SK-N-SH (cell line): ENCODE data around the gene CEP112. TPM values are rescaled to one million over a fixed set of nuclear protein-coding genes. Genes with fewer than 3 reads are reported as not detected.

Source experiments
- CTCF ChIA-PET: fragments of 300-600, 350-600 bp; formaldehyde crosslinking; extraction: SDS; loops from one replicate; lab custom pipeline; 2021; lab: Yijun Ruan, JAX
- POLR2A ChIA-PET: fragments of 350-600 bp; sonication (Branson Sonifier 250); formaldehyde crosslinking; extraction: SDS; loops from one replicate; lab custom pipeline; 2020; ENCODE audit warnings: antibody characterized with exemption, inconsistent platforms; lab: Yijun Ruan, JAX
- DNase-seq: peaks from one replicate; pipeline ENCODE4 v3.0.0; 2012
- H2AFZ ChIP-seq: fragments of 200-600 bp; sonication (generic); 2 replicates; pipeline ENCODE4 v1.8.1; 2016; ENCODE audit warnings: antibody characterized with exemption, mild to moderate bottlenecking, low read depth
- H3F3A ChIP-seq: fragments of 200-600 bp; sonication (generic); replicated peaks from 2 replicates; pipeline ENCODE3; 2016; ENCODE audit warnings: antibody characterized with exemption, mild to moderate bottlenecking; ENCODE audit not compliant: insufficient read depth
- H3K27ac ChIP-seq, 2 experiments: fragments of 200-500 bp in 1 of 2; fragments of 200-600 bp in 1 of 2; sonication (Bioruptor generic) in 1 of 2; sonication (generic), shearing (Covaris generic) in 1 of 2; 2 replicates each; pipeline versions ENCODE4 v1.5.1 to v1.6.1; 2014 to 2016; ENCODE audit warnings: low read depth in 2 of 2, inconsistent platforms in 1 of 2, low read length in 1 of 2, mild to moderate bottlenecking in 1 of 2, mixed read lengths in 1 of 2
- H3K27me3 ChIP-seq: fragments of 200-600 bp; sonication (generic), shearing (Covaris generic); 2 replicates; pipeline ENCODE4 v1.6.1; 2016; ENCODE audit warnings: mixed run types; ENCODE audit not compliant: insufficient read depth
- H3K36me3 ChIP-seq, 2 experiments: fragments of 200-500 bp in 1 of 2; fragments of 200-600 bp in 1 of 2; sonication (Bioruptor generic) in 1 of 2; sonication (generic) in 1 of 2; replicated peaks in 1 of 2; 2 replicates each; pipeline versions ENCODE3 to v1.5.1; 2014 to 2016; ENCODE audit warnings: low read length in 1 of 2, mild to moderate bottlenecking in 1 of 2; ENCODE audit not compliant: insufficient read depth in 2 of 2, control insufficient read depth in 1 of 2
- H3K4me1 ChIP-seq, 2 experiments: fragments of 200-500 bp in 1 of 2; fragments of 200-600 bp in 1 of 2; sonication (Bioruptor generic) in 1 of 2; sonication (generic), shearing (Covaris generic) in 1 of 2; 2 replicates each; pipeline versions ENCODE4 v1.5.1 to v1.6.1; 2014 to 2016; ENCODE audit warnings: low read depth in 1 of 2, low read length in 1 of 2, mixed run types in 1 of 2; ENCODE audit not compliant: insufficient read depth in 2 of 2, control insufficient read depth in 1 of 2
- H3K4me2 ChIP-seq: fragments of 200-600 bp; sonication (generic), shearing (Covaris generic); 2 replicates; pipeline ENCODE4 v1.6.1; 2017; ENCODE audit warnings: mixed run types
- H3K4me3 ChIP-seq, 2 experiments: fragments of 200-500 bp in 1 of 2; fragments of 200-600 bp in 1 of 2; sonication (Bioruptor generic) in 1 of 2; sonication (generic), shearing (Covaris generic) in 1 of 2; 2 replicates each; pipeline versions ENCODE4 v1.5.1 to v1.8.1; 2014 to 2016; ENCODE audit warnings: low read depth in 2 of 2, inconsistent platforms in 1 of 2, low read length in 1 of 2, mild to moderate bottlenecking in 1 of 2, mixed read lengths in 1 of 2, moderate library complexity in 1 of 2
- H3K79me2 ChIP-seq: fragments of 200-600 bp; sonication (generic); 2 replicates; pipeline ENCODE4 v1.8.1; 2017; ENCODE audit warnings: mild to moderate bottlenecking; ENCODE audit not compliant: insufficient read depth
- H3K9ac ChIP-seq: fragments of 200-600 bp; sonication (generic); 2 replicates; pipeline ENCODE4 v1.6.1; 2017; ENCODE audit warnings: mixed run types
- H3K9me2 ChIP-seq: fragments of 200-600 bp; sonication (generic); 2 replicates; pipeline ENCODE4 v1.6.1; 2017; ENCODE audit warnings: mixed run types
- H3K9me3 ChIP-seq: fragments of 200-600 bp; sonication (generic); 2 replicates; pipeline ENCODE4 v1.6.1; 2017; ENCODE audit warnings: mixed run types, mild to moderate bottlenecking, moderate library complexity
- H4K20me1 ChIP-seq: fragments of 200-600 bp; sonication (generic); 2 replicates; pipeline ENCODE4 v1.6.1; 2017; ENCODE audit warnings: mild to moderate bottlenecking, mixed run types; ENCODE audit not compliant: insufficient read depth
- CHD2 ChIP-seq: fragments of 150-350 bp; IDR thresholded peaks from 2 replicates; pipeline ENCODE4 v1.6.1; 2018; ENCODE audit warnings: low read length; ENCODE audit not compliant: partially characterized antibody
- ELF1 ChIP-seq: IDR thresholded peaks from 2 replicates; pipeline ENCODE4 v1.4.0; 2012
- EZH2phosphoT487 ChIP-seq: fragments of 200-600 bp; sonication (generic); IDR thresholded peaks from 2 replicates; pipeline ENCODE4 v1.6.1; 2017; ENCODE audit warnings: low read depth, mixed run types, mild to moderate bottlenecking, antibody characterized with exemption, moderate library complexity, borderline replicate concordance
- FOXJ3 ChIP-seq: sonication (generic); formaldehyde crosslinking; IDR thresholded peaks from 2 replicates; pipeline ENCODE4 v1.5.1; 2020; ENCODE audit warnings: mild to moderate bottlenecking, missing genetic modification reagents
- FOXM1 ChIP-seq: IDR thresholded peaks from 2 replicates; pipeline ENCODE4 v1.4.0; 2012; ENCODE audit warnings: low read depth, mild to moderate bottlenecking
- GABPA ChIP-seq: IDR thresholded peaks from 2 replicates; pipeline ENCODE4 v1.4.0; 2012; ENCODE audit warnings: low read depth, mild to moderate bottlenecking
- GATA2 ChIP-seq: sonication (generic); formaldehyde crosslinking; IDR thresholded peaks from 2 replicates; pipeline ENCODE4 v1.5.0; 2020; ENCODE audit warnings: mild to moderate bottlenecking, missing genetic modification reagents
- IRF3 ChIP-seq: fragments of 150-350 bp; IDR thresholded peaks from 2 replicates; pipeline ENCODE4 v1.6.1; 2016; ENCODE audit warnings: mild to moderate bottlenecking, low read depth, low read length
- MEF2A ChIP-seq: IDR thresholded peaks from 2 replicates; pipeline ENCODE4 v1.4.0; 2012; ENCODE audit warnings: low read depth, borderline replicate concordance
- MXI1 ChIP-seq: IDR thresholded peaks from 2 replicates; pipeline ENCODE4 v1.6.1; 2012; ENCODE audit warnings: mild to moderate bottlenecking, low read depth, low read length, improper control_type of control experiment
- NFIC ChIP-seq: IDR thresholded peaks from 2 replicates; pipeline ENCODE4 v1.4.0; 2012; ENCODE audit warnings: borderline replicate concordance
- NRF1 ChIP-seq: IDR thresholded peaks from 2 replicates; pipeline ENCODE4 v1.6.1; 2012; ENCODE audit warnings: low read depth, mild to moderate bottlenecking, low read length
- POLR2AphosphoS5 ChIP-seq: IDR thresholded peaks from 2 replicates; pipeline ENCODE4 v1.6.1; 2012; ENCODE audit warnings: low read depth, low read length
- REST ChIP-seq: IDR thresholded peaks from 2 replicates; pipeline ENCODE4 v1.6.1; 2012; ENCODE audit warnings: mild to moderate bottlenecking, low read depth, low read length, moderate library complexity
- RFX5 ChIP-seq: IDR thresholded peaks from 2 replicates; pipeline ENCODE4 v1.6.1; 2012; ENCODE audit warnings: mild to moderate bottlenecking, improper control_type of control experiment, low read length
- SIN3A ChIP-seq: IDR thresholded peaks from 2 replicates; pipeline ENCODE4 v1.6.1; 2012; ENCODE audit warnings: low read depth, mild to moderate bottlenecking, low read length, moderate library complexity, borderline replicate concordance
- USF1 ChIP-seq: IDR thresholded peaks from 2 replicates; pipeline ENCODE4 v1.4.0; 2012; ENCODE audit warnings: low read depth, borderline replicate concordance
- YY1 ChIP-seq: IDR thresholded peaks from 2 replicates; pipeline ENCODE4 v1.4.0; 2012; ENCODE audit warnings: low read depth, mild to moderate bottlenecking
- WGBS: methylation state at CpG from one replicate; pipeline ENCODE4 v1.1.6; 2017; ENCODE audit warnings: low lambda C conversion rate; 5-methylcytosine and 5-hydroxymethylcytosine counted together
- polyA plus RNA-seq, 3 experiments: library from polyadenylated mRNA; depleted of rRNA; stranded (reverse); fragments of >200 nt; gene quantifications; 2 replicates each; pipeline ENCODE4 v1.2.3, GENCODE V29; 2012
- TF ChIP-seq, protein P1 (sequence below): IDR thresholded peaks from 2 replicates; pipeline ENCODE4; 2012
- TF ChIP-seq, protein P2 (sequence below): fragments of 150-350 bp; IDR thresholded peaks from 2 replicates; pipeline ENCODE4 v1.6.1; 2017; ENCODE audit warnings: antibody characterized with exemption, low read length, low read depth, borderline replicate concordance

CEP112 gene
- polyA plus RNA-seq, 1 of the 3 experiments (the other 2 are of a cell fraction), result 7.9 TPM

DNA sequence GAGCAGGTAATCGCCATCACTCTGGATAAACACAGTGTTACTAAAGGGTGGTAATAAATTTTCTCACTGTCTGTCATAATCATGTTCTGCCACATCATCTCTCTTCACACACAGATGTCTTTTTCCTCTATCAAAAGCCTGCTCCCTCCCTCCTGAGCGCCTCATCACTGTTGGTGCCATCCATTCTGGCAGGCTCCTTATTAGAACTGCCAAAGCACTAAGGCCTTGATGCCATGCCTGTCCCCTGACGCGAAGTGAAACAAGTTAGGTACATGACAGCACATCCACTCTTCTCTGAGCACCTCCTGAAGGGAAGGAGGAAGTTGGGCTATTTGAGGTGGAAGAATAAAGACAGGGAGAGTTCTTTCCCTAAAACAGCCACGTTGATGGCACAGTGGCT, 592.3 kb downstream of the CEP112 start:
- no peaks in the 10 kb centered on the region for H3K4me1 ChIP-seq
- no peaks in the 10 kb centered on the region for H3F3A ChIP-seq
- no peaks in the 10 kb centered on the region for H4K20me1 ChIP-seq
- DNase-seq, result no peak
- ChIA-PET POLR2A (no interaction called here), CTCF (no interaction called here)
- no peaks in the 10 kb centered on the region for H3K27me3 ChIP-seq
- H3K36me3 ChIP-seq, result no peaks in the 10 kb centered on the region
- H3K27ac ChIP-seq, result no peak overlapping the region
- WGBS, result 69% methylated on average over 5 of the region's 5 CpGs
- no peaks in the 10 kb centered on the region for H3K79me2 ChIP-seq
- no peak overlapping the region for H3K4me3 ChIP-seq
- H3K9me3 ChIP-seq, result no peaks in the 10 kb centered on the region
- H3K4me2 ChIP-seq, result no peak overlapping the region
- H3K9me2 ChIP-seq, result no peaks in the 10 kb centered on the region
- no peak overlapping the region for H2AFZ ChIP-seq
- H3K9ac ChIP-seq, result no peak overlapping the region
- TF ChIP-seq MEF2A (no peak), ELF1 (no peak), GATA2 (CRISPR knock-in tag) (no peak), YY1 (no peak), GABPA (no peak), FOXM1 (no peak), NFIC (no peak), POLR2AphosphoS5 (no peak), CHD2 (no peak)
- TF ChIP-seq, protein P1, sequence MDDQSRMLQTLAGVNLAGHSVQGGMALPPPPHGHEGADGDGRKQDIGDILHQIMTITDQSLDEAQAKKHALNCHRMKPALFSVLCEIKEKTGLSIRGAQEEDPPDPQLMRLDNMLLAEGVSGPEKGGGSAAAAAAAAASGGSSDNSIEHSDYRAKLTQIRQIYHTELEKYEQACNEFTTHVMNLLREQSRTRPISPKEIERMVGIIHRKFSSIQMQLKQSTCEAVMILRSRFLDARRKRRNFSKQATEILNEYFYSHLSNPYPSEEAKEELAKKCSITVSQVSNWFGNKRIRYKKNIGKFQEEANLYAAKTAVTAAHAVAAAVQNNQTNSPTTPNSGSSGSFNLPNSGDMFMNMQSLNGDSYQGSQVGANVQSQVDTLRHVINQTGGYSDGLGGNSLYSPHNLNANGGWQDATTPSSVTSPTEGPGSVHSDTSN, result no peak

DNA sequence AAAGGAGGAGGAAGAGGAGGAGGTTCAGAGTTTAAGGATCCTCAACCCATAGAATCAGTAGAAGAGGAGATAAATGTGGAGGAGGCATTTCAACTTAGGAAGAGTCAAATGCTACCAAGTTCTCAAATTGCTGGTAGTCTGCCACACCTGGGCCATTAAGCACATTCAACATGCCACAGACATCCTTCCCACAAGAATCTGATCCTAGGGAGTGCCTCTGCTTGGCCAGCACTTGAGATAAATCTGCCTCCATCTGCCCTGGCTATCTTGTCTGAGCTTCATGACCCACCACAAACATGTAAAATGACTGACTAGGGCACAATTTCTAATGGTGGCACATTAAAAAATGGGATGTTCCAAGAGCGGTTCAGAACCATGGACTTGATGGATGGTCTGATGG, 593.2 kb downstream of the CEP112 start:
- no peaks in the 10 kb centered on the region for H3F3A ChIP-seq
- no peak overlapping the region for H2AFZ ChIP-seq
- H3K4me3 ChIP-seq, result no peak overlapping the region
- 100% methylated on average over 1 of the region's 1 CpG for WGBS
- H3K4me2 ChIP-seq, result no peak overlapping the region
- no peak overlapping the region for H3K9ac ChIP-seq
- ChIA-PET CTCF (no interaction called here), POLR2A (no interaction called here)
- no peaks in the 10 kb centered on the region for H3K79me2 ChIP-seq
- no peaks in the 10 kb centered on the region for H4K20me1 ChIP-seq
- H3K9me3 ChIP-seq, result no peaks in the 10 kb centered on the region
- no peaks in the 10 kb centered on the region for H3K9me2 ChIP-seq
- no peaks in the 10 kb centered on the region for H3K36me3 ChIP-seq
- H3K4me1 ChIP-seq, result no peaks in the 10 kb centered on the region
- H3K27ac ChIP-seq, result no peak overlapping the region
- no peak for DNase-seq
- H3K27me3 ChIP-seq, result no peaks in the 10 kb centered on the region
- TF ChIP-seq SIN3A (no peak), ELF1 (no peak), REST (no peak), MXI1 (no peak), RFX5 (no peak), YY1 (no peak), USF1 (no peak), NRF1 (no peak), FOXJ3 (CRISPR knock-in tag) (no peak), EZH2phosphoT487 (no peak), IRF3 (no peak)
- TF ChIP-seq, protein P2, sequence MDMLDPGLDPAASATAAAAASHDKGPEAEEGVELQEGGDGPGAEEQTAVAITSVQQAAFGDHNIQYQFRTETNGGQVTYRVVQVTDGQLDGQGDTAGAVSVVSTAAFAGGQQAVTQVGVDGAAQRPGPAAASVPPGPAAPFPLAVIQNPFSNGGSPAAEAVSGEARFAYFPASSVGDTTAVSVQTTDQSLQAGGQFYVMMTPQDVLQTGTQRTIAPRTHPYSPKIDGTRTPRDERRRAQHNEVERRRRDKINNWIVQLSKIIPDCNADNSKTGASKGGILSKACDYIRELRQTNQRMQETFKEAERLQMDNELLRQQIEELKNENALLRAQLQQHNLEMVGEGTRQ, result no peak
- TF ChIP-seq, protein P1, result no peak
